ENCODE measurements around the gene CALR. TPM values are rescaled to one million over a fixed set of nuclear protein-coding genes. Genes with fewer than 3 reads are reported as not detected.
A peak's percentile ranks its signal among the peaks of the same experiment; 100 is the strongest.

Gene CALR
- total and polyA plus RNA-seq, 12 donors: 224 to 1,489 (median 613) TPM

- DNase-seq: no peak
- Histone ChIP-seq H3K36me3 (replicated peaks in 1 of 2) (peaks cover 0 to 16% of the 10 kb centered on the region in 2 donors), H3K9me3 (replicated peaks in 1 of 3) (no peaks in the 10 kb centered on the region), H3K4me3 (peak overlapping the region in 3 of 4 donors; percentile 79 to 85 (median 81)), H3K27me3 (no peaks in the 10 kb centered on the region), H3K27ac (peak overlapping the region in 1 of 5 donors; percentile 74), H3K4me1 (replicated peaks in 1 of 2) (peaks cover 7 to 11% of the 10 kb centered on the region in 2 donors)
- TF ChIP-seq POLR2A (IDR thresholded peaks at IDR 0.05) (no peak), CTCF (IDR thresholded peaks at IDR 0.05) (no peak)
- WGBS, 4 donors: 3 to 80% (median 13%) methylated on average over 1 to 26 of the region's 26 CpGs
- intact Hi-C loops (cut with DNase I): no loop called here
These were observed 46.8 kb upstream of the CALR start for GRCh38 chr19:12891553-12892021.

GRCh38 chr19:12893582-12893981 is 44.8 kb upstream of the CALR start:
- TF ChIP-seq CTCF (IDR thresholded peaks at IDR 0.05) (no peak), POLR2A (IDR thresholded peaks at IDR 0.05) (no peak)
- DNase-seq: no peak
- Histone ChIP-seq H3K27me3 (no peaks in the 10 kb centered on the region), H3K4me1 (replicated peaks in 1 of 2) (peaks cover 7 to 11% of the 10 kb centered on the region in 2 donors), H3K9me3 (replicated peaks in 1 of 3) (no peaks in the 10 kb centered on the region), H3K36me3 (replicated peaks in 1 of 2) (peaks cover 0 to 18% of the 10 kb centered on the region in 2 donors), H3K4me3 (no peak overlapping the region), H3K27ac (no peak overlapping the region)
- WGBS, 4 donors: 91 to 96% (median 95%) methylated on average over 5 of the region's 5 CpGs
- intact Hi-C loops (cut with DNase I): no loop called here

- no peak overlapping the region for H3K4me3 ChIP-seq
- H3K9me3 ChIP-seq (replicated peaks in 1 of 3): no peaks in the 10 kb centered on the region
- no peaks in the 10 kb centered on the region for H3K27me3 ChIP-seq
- no peak for DNase-seq
- WGBS, 4 donors: 91 to 95% (median 94%) methylated on average over 7 to 17 of the region's 17 CpGs
- H3K4me1 ChIP-seq (replicated peaks in 1 of 2): peaks cover 6 to 9% of the 10 kb centered on the region in 2 donors
- H3K27ac ChIP-seq: no peak overlapping the region
- H3K36me3 ChIP-seq (replicated peaks in 1 of 2): peaks cover 0 to 18% of the 10 kb centered on the region in 2 donors
- no peak for TF ChIP-seq POLR2A (IDR thresholded peaks at IDR 0.05)
- TF ChIP-seq CTCF (IDR thresholded peaks at IDR 0.05): no peak
- intact Hi-C loops (cut with DNase I): no loop called here
These were observed 41.9 kb upstream of the CALR start for GRCh38 chr19:12896460-12896859.

GRCh38 chr19:12899891-12900518 is 38.4 kb upstream of the CALR start:
- H3K4me1 ChIP-seq (replicated peaks in 1 of 2): no peaks in the 10 kb centered on the region
- intact Hi-C loops (cut with DNase I): no loop called here
- peaks cover 0 to 8% of the 10 kb centered on the region in 2 donors for H3K36me3 ChIP-seq (replicated peaks in 1 of 2)
- no peak for DNase-seq
- no peaks in the 10 kb centered on the region for H3K9me3 ChIP-seq (replicated peaks in 1 of 3)
- H3K27me3 ChIP-seq: no peaks in the 10 kb centered on the region
- TF ChIP-seq POLR2A (IDR thresholded peaks at IDR 0.05) (no peak), CTCF (IDR thresholded peaks at IDR 0.05) (no peak)
- 91 to 95% (median 92%) methylated on average over 9 to 10 of the region's 10 CpGs for WGBS, 4 donors
- H3K4me3 ChIP-seq: no peak overlapping the region
- H3K27ac ChIP-seq: no peak overlapping the region

Data from adrenal gland (tissue), 12 donors.